ENCODE data around the gene BCAN.
"Not testable (repeated sequence)": the region's sequence is repeated elsewhere in the genome, so short reads cannot be mapped to it uniquely, and the experiment has no call there.

The BCAN gene

DNA sequence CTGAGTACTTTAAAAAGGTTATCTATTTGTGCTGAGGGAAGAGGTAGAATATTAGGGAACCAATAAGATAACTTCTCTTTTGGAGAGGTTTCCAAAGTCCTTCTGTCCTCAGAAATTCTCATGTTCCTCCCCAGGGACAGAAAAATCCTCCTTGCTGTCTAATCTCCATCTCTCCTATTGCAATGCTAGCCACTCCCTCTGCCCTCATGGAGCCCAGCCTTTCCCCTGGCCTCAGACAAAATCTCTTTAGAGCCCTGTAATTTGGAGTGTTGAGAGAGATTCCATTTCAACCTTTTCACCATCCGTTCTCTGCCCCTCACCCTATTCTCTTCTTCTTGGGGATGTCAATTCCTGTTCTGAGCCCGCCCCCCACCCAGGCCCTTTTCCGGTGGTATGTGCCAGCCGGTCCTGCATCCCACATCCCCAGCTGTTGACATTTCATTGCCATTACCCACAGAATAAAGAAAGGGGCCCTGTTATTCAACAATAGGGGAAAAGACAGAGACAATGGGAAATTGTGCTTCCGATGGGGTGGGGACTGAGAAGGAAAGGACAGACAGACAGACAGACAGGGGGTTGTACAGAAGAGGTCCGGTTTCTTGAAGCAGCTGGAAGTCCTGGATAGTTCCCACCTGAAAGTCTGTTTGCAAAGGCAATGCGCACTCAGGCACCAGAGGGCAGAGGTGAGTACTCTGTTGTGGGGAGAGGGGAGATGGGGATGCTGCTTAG, 22.9 kb upstream of the BCAN start, which contains the start of gene HAPLN2:
HAPLN2 (plus strand) TSS at position 563 of the 729 bp plus-strand sequence. CDS start 4,076 bp downstream, outside the sequence.
- DNase-seq (ENCODE audit: low read depth, low spot score): no peak

DNA sequence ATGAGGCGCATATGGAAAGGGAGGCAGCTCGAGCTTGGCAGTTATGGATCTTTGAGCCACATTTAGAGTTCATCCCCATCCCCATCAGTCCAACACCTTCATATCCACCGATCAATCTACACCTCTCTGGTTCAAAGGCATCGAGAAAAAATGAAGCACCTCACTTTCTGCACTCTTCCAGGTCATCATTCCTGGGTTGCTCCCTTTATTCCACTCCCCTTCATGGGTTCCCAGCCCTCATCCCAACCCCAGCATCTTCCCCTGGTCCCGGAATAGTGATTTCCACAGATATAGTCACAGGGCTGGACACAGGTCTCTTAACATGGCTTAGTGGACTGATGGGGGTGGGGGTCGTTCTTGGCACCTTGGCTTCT, 22.3 kb upstream of the BCAN start:
- no peak for DNase-seq (ENCODE audit: low read depth, low spot score)

DNA sequence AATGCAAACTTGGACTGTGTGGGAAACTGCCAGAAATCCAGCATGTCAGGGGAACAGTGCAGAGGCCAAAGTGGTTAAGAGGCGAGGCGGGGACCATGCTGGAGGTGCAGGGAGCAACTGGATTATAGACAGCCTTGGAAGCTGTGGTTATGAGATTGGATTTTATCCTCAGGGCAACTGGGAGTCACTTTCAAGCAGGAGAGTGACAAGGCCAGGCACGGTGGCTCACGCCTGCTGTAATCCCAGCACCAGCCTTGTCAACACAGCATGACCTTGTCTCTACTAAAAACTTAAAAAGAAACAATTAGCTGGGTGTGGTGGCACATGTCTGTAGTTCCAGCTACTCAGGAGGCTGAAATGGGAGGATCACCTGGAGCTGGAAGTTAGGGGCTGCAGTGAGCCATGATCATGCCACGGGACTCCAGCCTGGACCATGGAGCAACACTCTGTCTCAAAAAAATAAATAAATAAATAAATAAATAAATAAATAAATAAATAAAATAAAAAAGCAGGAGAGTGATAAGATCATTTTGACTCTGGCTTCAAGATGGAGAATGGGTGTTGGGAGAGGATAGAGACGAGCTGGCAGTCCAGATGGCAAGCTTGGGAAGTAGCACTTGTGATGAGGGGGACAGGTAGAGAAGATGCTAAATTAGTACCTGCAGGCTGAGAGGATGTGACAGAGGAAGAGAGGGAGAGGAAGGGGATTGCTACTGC, 19.2 kb upstream of the BCAN start:
- no peak for DNase-seq (ENCODE audit: low read depth, low spot score)

DNA sequence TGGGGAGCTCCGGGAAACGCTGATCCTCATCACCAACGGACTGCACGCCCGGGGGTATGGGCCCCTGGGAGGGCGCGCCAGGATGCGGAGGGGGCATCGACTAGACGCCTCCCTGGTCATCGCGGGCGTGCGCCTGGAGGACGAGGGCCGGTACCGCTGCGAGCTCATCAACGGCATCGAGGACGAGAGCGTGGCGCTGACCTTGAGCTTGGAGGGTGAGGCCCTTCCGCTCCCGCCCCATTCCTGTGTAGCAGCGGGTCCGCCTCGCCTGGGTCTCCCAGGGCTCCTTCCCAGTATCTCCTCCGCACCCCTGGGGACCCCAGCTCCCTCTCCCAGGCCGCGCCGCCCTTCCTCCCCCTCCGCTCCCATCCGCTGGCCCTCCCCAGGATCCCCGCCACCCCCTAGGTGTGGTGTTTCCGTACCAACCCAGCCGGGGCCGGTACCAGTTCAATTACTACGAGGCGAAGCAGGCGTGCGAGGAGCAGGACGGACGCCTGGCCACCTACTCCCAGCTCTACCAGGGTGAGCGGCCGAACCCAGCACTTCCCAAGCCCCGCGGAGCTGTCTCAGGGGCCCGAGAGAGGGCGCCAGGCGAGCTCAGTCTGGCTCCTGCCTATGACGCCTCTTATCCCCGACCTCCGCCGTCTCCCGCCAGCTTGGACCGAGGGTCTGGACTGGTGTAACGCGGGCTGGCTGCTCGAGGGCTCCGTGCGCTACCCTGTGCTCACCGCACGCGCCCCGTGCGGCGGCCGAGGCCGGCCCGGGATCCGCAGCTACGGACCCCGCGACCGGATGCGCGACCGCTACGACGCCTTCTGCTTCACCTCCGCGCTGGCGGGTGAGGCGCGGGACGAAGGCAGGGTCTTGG, 17.7 kb upstream of the BCAN start:
- no peak for DNase-seq (ENCODE audit: low read depth, low spot score)

DNA sequence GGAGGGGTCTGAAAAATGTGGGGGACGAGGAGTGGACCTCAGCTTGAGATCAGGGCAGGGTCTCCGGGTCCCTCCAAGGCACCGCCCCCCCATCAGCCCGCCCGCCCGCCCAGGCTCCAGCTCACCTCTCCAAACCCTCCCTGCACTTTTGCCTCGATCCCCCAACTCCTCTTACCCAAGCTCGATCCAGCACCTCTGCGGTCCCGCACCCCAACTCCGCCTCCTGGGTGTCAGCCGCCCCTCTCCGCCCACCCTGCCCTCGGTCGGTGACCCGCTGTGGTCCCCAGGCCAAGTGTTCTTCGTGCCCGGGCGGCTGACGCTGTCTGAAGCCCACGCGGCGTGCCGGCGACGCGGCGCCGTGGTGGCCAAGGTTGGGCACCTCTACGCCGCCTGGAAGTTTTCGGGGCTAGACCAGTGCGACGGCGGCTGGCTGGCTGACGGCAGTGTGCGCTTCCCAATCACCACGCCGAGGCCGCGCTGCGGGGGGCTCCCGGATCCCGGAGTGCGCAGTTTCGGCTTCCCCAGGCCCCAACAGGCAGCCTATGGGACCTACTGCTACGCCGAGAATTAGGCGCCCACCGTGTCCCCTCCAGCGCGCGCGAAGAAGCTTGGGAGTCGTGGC, 17.0 kb upstream of the BCAN start:
- DNase-seq (ENCODE audit: low read depth, low spot score): no peak

DNA sequence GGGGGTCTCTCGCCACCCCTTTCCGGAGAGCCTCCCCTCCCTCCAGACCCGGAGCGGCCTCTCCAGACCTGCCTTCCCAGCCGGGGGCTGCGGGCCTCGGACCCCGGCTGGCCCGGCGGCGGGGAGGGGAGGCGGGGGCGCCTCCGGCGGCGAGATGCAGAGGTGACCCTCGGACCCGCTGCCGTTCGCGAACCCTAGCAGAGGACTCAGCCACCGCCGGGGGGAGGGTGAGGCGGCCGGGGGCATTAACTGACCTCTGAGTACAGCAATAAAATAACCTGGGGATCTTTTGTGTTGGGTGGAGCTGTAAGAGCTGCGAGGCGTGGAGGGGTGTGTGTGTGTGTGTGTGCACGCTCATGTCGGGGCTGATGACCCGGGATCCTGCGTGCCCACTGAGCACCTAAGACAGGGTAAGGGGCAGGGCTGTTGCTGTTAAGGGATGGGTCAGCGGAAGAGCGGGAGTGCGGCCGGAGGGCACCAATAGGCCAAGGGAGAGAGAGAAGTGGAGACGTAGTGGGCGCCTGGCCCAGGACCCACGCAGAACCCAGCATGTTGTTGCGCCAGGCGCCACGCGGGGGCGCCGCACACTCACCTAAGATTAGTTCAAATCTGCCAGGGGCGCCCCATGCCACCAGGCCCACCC, 16.4 kb upstream of the BCAN start:
- no peak for DNase-seq (ENCODE audit: low read depth, low spot score)

DNA sequence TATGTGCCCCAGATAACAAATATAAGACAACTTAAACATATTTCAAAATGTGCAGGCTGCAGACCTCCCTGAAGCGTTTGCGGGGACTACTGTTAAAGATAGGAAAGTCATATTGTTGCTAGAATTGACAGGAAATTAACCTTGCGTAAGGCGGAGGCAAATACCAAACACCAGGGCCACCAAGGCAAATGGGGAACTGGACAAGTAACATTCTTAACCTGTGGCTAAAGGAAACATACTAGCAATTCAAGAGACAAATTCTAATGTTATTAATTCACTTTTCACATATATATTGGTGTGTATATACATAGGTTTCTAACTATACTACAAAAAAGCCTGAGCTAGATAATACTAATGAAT, 15.9 kb upstream of the BCAN start:
- DNase-seq (ENCODE audit: low read depth, low spot score): no peak

DNA sequence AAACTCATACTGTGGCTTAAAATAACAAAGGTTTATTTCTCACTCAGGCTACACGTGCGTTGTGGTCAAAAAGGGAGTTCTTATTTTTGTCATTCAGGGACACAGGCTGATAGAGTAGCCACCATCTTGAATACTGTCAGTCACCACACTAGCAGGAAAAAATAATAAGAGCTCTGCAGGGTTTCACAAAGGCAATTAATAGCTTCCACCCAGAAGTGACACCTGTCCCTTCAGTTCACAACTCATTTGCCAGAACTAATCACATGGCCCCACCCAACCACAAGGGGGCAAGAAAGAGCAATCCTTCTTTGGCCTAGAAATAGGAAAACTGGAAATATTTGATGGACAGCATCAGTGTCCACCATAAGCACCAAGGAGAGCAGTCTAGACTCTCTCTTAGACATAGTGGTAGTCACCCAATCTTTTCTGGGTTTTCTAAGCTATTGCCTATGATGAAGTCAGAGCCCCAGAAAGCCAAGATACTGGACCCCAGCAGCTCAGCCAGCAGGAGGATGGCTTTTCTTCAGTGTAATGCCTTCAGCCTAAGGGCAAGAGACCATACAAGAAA, 14.5 kb upstream of the BCAN start:
- DNase-seq (ENCODE audit: low read depth, low spot score): no peak

DNA sequence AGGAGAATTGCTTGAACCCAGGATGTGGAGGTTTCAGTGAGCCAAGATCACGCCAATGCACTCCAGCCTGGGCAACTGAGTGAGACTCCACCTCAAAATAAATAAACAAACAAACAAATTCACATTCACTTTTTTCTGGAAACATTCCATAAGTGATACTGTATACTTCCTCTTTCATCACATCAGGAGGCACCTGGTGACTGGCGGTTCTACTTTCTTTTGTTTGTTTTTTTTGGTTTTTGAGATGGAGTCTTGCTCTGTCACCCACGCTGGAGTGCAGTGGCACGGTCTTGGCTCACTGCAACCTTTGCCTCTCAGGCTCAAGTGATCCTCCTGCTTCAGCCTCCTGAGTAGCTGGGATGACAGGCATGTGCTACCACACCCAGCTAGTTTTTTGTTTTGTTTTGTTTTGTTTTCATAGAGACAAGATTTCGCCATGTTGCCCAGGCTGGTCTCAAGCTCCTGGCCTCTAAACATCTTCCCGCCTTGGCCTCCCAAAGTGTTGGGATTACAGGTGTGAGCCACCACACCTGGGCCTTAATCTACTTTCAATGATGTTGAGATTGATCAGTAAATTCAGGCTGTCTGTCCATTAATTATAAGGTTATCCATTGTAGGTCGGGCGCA, 12.0 kb upstream of the BCAN start:
- DNase-seq (ENCODE audit: low read depth, low spot score): no peak

DNA sequence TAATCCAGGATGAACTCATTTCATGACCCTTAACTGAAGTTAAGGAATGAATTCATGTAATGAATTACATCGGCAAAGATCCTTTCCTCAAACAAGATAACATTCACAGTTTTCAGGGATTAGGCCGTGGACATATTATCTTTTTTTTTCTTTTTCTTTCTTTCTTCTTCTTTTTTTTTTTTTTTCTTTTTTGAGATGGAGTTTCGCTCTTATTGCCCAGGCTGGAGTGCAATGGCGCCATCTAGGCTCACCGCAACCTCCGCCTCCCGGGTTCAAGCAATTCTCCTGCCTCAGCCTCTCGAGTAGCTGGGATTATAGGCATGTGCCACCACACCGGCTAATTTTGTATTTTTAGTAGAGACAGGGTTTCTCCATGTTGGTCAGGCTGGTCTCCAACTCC, 10.8 kb upstream of the BCAN start:
- DNase-seq (ENCODE audit: low read depth, low spot score): not testable (repeated sequence)

DNA sequence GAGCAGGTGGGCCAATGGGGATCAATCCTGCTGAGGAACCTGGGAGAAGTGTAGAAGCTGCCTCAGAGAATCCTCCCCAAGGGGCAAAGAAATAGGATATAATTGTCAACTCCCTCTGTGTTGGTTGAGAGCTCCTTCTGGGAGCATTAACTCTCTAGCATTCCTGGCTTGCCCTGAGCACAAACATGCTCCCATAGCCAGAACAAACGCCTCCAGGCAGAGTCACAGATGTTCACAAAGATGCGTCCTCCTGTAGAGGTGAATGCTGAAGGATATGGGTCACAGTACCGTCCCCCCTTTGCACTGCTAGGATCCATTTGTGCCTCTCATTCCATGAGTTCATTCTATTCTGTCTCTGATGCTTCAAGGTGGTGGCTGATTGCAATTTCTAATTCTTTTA, 9.6 kb upstream of the BCAN start:
- DNase-seq (ENCODE audit: low read depth, low spot score): no peak

DNA sequence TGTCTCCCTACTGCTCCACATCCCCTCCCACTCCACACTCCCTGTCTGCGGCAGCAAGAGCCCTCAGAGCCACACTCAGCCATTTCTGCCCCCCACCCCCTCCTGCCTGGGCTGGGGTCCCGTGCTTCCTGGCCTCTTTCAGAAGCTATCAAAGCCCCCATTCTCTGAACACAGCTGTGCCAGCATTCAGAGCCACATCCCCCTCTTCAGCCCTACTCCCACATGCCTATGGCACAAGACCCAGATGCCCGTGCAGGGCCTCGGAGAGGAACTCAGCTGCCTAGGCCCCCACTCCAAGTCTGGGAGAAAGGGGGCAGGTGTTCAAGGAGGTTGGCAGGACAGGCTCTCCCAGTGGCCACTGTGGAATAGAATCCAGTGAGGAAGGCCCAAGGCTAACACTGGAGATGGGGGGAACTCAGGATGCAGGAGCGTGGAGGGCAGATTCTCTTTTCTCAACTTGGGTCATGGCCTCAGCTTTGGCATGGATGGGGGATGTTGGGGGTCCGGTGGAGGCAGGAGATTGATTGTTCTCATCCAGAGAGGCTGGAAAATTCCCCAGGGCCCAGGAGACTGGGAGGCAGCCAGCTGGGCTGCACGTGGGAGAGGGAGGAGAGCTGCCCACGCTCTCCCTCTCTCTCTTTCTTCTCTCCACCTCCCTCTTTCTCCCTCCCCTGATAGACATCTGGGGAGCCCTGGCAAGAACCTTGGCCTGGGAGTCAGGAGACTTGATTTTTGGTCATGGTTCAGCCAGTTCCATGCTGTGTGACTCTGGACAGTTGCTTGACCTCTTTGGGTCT, 3.5 kb upstream of the BCAN start:
- DNase-seq (ENCODE audit: low read depth, low spot score): no peak

DNA sequence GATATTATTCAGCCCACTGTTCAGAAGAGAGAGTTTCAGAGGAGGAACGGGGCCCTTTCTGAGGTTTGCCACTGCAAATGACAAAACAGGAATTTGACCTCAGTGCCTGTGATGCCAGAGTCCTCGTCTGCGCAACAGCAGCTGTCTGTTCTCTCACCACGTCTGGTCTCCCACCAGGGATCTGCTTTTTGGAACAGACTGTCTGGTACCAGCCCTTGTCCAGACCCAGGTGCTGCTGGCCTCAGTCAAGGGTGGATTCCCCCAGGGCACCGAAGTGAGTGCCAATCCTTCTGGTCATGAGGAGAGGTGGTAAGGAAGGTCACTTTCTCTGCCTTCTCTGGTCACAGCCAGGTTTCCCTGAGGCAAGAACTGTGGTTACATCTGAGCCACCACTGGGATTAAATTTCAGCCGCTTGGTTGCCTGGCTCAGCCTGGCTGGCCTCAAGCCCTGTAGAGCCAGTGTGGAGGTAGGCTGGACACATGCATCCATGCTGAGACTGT, 2.3 kb upstream of the BCAN start:
- DNase-seq (ENCODE audit: low read depth, low spot score): no peak

DNA sequence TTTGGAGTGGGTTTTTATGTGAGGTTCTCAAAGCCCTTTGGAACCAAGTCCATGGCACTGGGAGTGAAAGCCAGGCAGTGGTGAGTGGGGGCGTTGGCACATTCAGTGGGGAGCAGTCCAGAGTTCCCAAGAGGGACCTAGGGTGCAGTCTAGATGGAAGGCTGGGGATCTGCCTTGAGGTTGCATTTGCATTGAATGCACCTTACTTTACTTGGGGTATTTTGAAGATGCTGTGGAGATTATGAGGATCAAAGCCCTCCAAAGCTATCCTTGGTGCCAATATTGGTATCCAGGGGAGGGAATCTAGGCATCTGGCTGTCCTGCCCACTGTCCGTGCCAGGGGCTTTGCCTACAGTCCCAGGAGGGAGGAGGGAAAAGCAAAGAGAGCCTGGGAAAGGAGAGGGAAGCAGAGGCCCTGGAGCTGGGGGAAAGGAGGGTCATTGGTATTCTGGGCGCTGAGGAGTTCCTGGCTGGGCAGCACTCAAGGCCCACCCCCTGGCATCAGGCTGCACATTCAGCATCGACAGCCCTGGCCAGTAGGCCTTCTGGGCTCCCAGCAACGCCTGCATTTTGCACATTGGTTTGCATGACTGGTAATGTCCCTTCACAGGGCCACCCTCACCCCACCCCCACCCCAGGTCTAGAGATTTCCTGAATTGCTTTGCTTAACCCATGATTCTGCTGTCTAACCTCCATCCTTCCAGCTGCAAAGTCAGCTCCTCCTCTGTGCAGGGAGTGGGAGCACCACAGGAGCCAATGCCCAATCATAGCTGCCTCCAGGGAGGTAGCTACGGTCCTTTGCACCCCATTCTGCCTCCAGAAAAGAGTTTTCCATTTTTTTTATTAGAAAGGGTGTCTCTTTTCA, 843 bp upstream of the BCAN start:
- no peak for DNase-seq (ENCODE audit: low read depth, low spot score)

DNA sequence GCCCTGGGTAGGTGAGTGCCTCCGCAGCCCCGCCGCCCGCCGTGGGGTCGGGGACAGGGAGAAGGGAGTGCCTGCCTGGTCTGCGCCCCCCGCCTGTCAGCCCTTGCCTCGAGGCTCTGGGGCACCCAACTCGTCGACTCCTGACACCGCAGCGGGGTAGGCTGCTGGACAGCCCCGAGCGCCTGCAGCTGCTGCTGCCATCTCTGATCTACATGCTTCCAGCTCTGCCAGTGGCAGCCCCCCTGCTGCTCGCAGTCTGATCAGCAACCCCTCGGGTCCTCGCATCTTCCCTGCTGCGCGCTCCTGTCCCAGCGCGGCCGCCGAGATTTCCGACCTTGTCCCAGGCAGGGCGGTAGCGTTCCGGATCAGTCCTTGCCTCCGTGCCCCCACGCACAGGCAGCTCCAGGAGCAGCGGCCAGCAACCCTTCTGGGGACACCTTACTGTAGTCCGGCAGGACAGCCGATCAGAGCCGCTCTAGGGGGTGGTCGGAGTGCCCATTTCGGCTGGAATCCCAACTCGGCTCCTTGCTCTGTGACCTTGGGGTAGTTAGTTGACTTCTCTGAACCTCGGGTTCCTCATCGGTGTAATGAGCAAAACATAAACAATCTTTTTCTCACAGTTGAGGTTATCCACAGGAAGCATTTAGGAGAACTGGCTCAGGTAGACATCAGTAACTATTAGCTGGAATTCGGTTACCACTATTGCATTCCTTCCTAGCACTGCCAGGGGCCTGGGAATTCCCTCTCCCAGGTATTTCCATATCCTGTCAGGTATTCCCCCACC, 540 bp downstream of the BCAN start:
- no peak for DNase-seq (ENCODE audit: low read depth, low spot score)

DNA sequence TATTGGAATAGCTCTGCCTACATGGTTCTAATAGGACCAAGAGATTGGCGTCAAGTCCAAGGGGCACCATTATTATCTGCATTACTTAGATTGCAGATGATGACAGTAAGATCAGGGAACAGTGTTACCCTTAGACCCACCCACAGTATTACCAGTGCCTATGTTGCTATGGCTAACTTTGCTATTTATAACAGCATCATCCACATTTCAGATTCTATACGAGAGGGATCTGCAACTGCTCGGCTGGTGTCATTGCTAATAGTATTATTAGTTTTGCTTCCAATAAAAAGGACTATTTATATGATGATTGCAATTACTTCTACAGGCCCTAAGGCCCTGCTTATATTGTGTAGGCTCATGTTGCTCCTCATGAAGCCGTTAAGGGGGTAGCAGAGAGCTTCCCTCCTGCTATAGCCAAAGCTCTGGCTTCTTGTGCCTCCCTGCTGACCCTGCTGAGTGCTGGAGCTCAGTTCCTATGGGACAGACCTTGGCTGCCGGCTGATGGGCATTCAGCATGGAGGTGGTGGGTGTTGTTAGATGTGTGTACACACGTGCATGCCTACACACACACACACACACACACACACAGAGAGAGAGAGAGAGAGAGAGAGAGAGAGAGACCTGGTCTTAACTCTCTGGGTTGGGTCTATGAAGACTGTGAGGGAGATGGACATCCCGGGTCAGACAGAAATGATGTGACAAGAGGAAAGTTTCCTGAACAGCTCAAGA, 1.3 kb downstream of the BCAN start:
- DNase-seq (ENCODE audit: low read depth, low spot score): no peak

DNA sequence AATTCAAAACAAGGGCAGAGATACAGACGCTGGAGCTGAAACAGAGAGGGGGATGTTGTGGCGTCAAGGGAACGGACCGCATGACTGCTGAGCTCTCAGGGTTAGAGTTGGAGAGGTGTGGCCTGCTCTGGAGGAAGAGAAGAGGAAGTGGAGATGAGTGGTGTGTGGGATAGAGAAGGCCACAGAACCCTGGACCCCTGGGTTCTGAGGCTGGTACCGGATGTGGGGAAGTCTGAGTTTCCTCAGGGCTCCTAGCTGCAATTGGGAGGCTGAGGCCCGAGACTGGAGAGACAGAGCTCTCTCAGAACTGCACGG, 1.8 kb downstream of the BCAN start:
- DNase-seq (ENCODE audit: low read depth, low spot score): no peak

Measured in brain pericyte (primary cell).